GM21526 (cell line): ENCODE results near the gene CAMK2B.

Experiments
- ATAC-seq: cut with Tn5 transposase; IDR thresholded peaks from one replicate; pipeline ENCODE4 v1.9.1; 2021; ENCODE audit warnings: moderate library complexity; ENCODE audit not compliant: unreplicated experiment, low FRiP score

CAMK2B gene

GRCh38 chr7:44235582-44236332 lies 89.6 kb downstream of the CAMK2B start:
- ATAC-seq = no peak

DNA sequence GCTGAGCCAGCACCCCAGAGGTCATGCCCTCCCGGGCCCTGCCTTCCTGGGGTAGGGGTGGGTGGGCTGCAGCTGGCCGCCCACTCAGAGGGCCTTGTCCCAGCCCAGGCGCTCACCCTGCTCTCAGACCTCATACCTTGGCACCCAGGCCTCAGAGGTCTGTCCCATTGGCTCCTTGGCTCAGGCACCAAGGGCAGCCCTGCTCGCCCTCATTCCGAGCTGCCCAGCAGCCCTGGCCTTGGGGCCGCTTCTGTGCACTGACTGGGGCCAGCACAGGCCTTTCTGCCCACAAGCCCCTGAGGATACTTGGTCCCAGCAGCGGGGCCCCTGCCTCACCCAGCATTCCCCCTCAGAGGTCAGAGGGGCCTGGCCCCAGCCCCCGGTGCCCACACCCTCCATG lies 90.3 kb downstream of the CAMK2B start:
- no peak for ATAC-seq

GRCh38 chr7:44232901-44233715 lies 92.3 kb downstream of the CAMK2B start:
- ATAC-seq = no peak

GRCh38 chr7:44232396-44232795 lies 93.0 kb downstream of the CAMK2B start:
- ATAC-seq = no peak

GRCh38 chr7:44231088-44231487 lies 94.3 kb downstream of the CAMK2B start:
- no peak for ATAC-seq

GRCh38 chr7:44230286-44230685 lies 95.1 kb downstream of the CAMK2B start:
- ATAC-seq = no peak

GRCh38 chr7:44229546-44230105 lies 95.8 kb downstream of the CAMK2B start:
- no peak for ATAC-seq

DNA sequence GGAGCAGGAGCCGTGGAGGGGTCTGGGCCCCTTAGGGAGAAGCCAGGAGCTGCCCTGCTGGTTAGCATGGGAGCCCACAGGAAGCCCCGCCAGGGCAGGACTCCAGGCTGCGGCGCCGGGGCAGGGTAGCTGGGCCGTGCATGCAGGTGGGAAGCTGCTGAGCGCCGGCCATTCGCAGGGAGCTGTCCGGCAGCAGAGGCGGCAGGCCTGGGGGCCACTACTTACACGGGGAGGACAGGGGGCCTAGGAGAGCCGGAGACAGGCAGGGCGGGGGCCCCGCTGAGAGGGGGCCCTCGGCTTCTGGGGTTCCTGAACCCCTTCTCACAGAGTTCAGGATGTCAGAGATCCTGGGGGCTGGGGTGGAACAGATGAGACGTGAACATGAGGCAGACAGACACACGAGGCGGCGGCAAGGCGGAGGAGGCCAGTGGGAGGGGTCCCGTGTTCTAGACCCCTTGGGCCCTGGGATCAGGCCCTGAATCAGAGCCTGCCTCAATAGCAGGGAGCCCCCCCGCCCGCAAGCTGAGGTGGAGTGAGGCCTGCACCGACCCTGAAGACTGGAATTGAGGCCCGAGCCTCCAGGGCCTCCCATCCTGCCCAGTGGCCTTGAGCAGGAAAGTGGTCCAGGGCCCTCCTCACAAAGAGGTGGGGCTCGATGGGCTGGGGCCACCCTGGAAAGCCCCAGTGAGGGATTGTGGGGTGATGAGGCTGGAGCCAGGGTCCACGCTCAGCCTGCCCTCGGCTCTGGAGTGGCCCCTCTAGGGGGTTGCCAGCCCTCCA lies 96.6 kb downstream of the CAMK2B start:
- ATAC-seq = no peak

DNA sequence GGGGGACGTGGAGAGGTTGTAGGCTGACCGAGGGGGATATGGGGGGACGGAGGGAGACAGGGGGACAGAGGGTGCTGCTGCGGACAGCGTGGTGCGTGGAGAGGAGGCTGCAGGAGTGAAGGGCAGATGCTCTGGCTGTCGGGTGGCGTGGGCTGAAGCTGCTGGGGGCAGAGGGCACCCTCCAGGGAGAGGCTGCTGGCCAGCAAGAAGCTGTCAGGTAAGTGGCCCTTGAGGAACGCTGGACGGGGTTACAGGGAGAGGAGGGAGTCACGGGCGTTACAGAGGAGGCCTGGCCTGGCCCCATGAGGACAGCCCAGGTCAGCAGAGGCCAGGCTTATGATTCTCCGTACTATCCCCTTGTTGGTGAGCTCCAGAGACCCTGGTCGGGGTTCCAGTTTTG lies 97.5 kb downstream of the CAMK2B start:
- ATAC-seq = no peak

DNA sequence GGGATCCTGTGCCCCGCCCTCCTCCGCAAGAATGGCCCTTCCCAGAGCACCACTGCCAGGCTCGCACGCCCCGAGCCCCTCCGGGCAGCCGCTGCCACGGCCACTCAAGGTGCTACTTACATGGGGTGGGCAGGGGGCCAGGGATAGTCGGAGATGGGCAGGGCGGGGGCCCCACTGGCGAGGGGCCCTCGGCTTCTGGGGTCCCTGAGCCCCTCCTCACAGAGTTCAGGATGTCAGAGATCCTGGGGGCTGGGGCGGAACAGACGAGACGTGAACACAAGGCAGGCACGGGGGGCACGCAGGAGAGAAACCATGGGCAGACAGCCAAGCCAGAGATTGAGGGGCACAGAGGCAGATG lies 99.0 kb downstream of the CAMK2B start:
- no peak for ATAC-seq

DNA sequence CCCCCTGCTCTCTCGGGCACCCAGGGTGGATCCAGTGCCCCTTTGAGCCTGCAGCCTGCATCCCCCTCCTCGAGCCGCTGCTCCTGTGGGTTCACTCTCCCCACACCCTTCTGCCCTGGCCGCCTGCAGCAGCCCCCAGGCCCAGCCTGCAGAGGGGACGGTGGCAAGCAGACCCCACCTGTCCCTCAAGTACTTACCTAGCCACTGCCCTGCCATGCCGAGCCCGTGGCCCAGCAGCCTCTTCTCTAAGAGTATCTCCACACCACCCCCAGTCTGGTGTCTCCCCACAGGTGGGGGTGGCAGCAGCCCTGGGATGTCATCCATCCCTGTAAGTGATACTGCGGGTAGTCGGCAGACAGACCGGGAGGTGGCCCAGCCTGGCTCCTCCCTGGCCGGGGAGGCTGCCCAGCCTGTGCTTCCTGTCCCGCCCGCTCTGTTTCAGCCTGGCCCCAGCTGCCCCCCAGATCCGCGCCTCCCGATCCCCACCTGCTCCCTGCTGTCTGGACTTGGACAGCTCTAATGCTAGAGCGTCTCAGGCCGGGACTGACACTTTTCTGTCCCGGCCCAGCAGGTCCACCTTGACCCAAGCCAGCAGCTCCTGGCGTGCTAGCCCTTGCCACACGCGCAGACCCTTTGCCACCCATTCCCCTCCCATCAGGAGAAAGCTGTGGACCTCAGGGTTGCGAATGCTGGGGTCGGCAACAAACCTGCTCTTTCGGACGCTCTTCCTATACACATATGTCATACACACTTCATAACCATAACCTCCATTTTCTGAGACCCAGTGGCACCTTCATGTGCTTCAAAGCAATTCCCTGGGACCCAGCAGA lies 99.6 kb downstream of the CAMK2B start:
- no peak for ATAC-seq

DNA sequence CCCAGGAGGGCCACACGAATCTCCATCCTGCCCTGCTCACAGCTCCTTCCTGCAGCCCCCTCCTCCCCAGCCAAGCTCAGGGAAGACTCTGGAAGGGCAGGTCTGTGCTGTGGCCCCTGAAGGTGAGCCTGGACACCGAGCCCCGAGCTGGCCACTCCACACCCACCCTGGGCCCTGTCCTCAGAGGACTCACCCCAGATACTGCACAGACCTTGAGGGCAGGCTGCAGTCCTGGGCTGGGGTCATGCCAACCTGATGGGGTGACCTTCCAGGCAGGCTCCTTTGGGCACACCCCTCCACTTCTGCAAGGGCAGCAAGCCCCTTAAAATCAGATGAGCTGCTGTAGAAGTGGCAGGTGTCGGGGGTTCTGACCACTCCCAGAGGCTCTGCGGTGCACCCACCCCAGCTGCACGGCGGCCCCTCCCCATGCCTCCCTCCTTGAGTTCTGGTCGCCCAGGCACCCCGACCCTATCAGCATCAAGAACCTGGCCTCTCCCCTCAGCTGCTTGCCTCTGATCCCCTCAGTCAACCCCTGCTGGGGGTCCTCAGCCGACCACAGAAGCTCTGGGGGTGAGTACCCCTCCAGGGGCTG lies 100.3 kb downstream of the CAMK2B start:
- ATAC-seq = no peak

GRCh38 chr7:44224080-44224973 lies 101.1 kb downstream of the CAMK2B start:
- ATAC-seq = no peak

DNA sequence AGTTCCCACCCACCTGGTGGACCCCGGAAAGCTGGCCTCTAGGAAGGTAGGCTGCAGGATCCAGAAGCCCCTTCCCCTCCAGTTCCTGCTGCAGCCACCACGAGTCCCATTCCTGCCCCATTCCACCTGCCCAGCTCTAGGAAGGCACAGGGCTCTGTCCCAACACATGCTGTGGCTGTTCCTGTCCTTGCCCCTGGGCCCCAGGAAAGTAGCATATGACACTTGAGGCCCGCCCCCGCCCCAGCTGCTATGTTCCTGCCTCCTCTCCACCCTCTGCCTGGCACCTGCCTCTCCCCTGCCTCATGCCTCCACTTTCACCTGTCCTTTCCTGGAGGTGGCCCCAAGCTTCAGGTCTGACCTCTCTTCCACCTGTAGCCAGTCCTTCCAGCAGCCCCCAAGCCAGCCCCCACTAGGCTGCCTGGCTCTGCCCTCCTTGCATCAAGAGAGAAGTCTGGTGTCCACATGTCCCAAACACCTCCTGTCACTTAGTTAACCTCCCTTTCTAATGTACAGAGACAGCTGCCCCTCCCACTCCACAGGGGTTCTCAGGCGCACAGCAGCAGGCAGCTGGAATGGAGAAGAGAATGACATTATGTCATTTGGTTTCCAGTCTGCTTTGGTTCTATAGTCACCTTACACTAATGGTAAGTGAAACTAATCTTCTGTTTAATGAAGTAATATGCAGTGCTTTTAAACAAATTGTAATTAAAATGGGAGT lies 101.9 kb downstream of the CAMK2B start:
- ATAC-seq = no peak

GRCh38 chr7:44222776-44223261 lies 102.6 kb downstream of the CAMK2B start:
- ATAC-seq = no peak

- no peak for ATAC-seq
Observed at GRCh38 chr7:44222074-44222473, 103.3 kb downstream of the CAMK2B start.

GRCh38 chr7:44221231-44221791 lies 104.1 kb downstream of the CAMK2B start:
- ATAC-seq = no peak
